ENCODE data around the gene MPZL1. TPM values are rescaled to one million over a fixed set of nuclear protein-coding genes. Genes with fewer than 3 reads are reported as not detected.

MPZL1 gene
- total and polyA plus RNA-seq, 4 donors, result 11.3 to 26.1 (median 16.8) TPM

DNA sequence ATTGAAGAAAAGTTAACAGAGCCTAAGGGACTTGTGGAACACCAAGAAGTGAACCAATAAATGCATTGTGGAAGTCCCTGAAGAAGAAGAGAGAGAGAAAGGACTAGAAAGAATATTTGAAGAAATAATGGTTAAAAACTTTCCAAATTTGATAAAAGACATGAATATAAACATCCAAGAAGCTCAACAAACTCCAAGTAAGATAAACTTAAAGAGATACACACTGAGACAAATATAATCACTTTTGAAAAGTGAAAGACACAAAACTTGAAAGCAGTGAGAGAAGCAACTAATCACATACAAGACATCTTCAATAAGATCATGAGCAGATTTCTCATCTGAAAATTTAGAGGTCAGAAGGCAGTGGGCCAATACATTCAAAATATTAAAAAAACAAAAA, 91.2 kb downstream of the MPZL1 start:
- no peaks in the 10 kb centered on the region for H3K27me3 ChIP-seq (ENCODE audit: control insufficient read depth in 4 of 4, insufficient read depth in 4 of 4, low read length in 3 of 4)
- H3K9me3 ChIP-seq (ENCODE audit: control insufficient read depth in 4 of 4, low read length in 3 of 4), result no peaks in the 10 kb centered on the region
- no peak for DNase-seq (ENCODE audit: low spot score)
- H3K27ac ChIP-seq (ENCODE audit: low read depth in 1 of 2, low read length in 2 of 2), result no peak overlapping the region
- no peaks in the 10 kb centered on the region for H3K4me1 ChIP-seq (ENCODE audit: control insufficient read depth in 4 of 4, insufficient read depth in 4 of 4, low read length in 3 of 4)
- H3K4me3 ChIP-seq (ENCODE audit: low read depth in 1 of 3, low read length in 3 of 3), result no peak overlapping the region
- no peak for TF ChIP-seq SP1 (IDR thresholded peaks at IDR 0.05)
- TF ChIP-seq RAD21 (IDR thresholded peaks at IDR 0.05), result no peak
- no peak for TF ChIP-seq EGR1 (IDR thresholded peaks at IDR 0.05; ENCODE audit: low read depth in 2 of 2)
- TF ChIP-seq, protein P1, sequence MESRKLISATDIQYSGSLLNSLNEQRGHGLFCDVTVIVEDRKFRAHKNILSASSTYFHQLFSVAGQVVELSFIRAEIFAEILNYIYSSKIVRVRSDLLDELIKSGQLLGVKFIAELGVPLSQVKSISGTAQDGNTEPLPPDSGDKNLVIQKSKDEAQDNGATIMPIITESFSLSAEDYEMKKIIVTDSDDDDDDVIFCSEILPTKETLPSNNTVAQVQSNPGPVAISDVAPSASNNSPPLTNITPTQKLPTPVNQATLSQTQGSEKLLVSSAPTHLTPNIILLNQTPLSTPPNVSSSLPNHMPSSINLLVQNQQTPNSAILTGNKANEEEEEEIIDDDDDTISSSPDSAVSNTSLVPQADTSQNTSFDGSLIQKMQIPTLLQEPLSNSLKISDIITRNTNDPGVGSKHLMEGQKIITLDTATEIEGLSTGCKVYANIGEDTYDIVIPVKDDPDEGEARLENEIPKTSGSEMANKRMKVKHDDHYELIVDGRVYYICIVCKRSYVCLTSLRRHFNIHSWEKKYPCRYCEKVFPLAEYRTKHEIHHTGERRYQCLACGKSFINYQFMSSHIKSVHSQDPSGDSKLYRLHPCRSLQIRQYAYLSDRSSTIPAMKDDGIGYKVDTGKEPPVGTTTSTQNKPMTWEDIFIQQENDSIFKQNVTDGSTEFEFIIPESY (IDR thresholded peaks at IDR 0.05), result no peak
- TF ChIP-seq NR2F2 (IDR thresholded peaks at IDR 0.05), result no peak
- TF ChIP-seq GABPA (IDR thresholded peaks at IDR 0.05 in 1 of 2, conservative IDR thresholded peaks at IDR 0.05 in 1 of 2), result no peak
- TF ChIP-seq JUND (IDR thresholded peaks at IDR 0.05), result no peak
- TF ChIP-seq, protein P2, sequence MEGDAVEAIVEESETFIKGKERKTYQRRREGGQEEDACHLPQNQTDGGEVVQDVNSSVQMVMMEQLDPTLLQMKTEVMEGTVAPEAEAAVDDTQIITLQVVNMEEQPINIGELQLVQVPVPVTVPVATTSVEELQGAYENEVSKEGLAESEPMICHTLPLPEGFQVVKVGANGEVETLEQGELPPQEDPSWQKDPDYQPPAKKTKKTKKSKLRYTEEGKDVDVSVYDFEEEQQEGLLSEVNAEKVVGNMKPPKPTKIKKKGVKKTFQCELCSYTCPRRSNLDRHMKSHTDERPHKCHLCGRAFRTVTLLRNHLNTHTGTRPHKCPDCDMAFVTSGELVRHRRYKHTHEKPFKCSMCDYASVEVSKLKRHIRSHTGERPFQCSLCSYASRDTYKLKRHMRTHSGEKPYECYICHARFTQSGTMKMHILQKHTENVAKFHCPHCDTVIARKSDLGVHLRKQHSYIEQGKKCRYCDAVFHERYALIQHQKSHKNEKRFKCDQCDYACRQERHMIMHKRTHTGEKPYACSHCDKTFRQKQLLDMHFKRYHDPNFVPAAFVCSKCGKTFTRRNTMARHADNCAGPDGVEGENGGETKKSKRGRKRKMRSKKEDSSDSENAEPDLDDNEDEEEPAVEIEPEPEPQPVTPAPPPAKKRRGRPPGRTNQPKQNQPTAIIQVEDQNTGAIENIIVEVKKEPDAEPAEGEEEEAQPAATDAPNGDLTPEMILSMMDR (IDR thresholded peaks at IDR 0.05; ENCODE audit: low read depth, low read length, missing input control), result no peak
- TF ChIP-seq TAF1 (conservative IDR thresholded peaks at IDR 0.05), result no peak
- TF ChIP-seq, protein P3, sequence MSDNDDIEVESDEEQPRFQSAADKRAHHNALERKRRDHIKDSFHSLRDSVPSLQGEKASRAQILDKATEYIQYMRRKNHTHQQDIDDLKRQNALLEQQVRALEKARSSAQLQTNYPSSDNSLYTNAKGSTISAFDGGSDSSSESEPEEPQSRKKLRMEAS (IDR thresholded peaks at IDR 0.05), result no peak
- no peak for TF ChIP-seq FOXA2 (IDR thresholded peaks at IDR 0.05)
- TF ChIP-seq, protein P4, sequence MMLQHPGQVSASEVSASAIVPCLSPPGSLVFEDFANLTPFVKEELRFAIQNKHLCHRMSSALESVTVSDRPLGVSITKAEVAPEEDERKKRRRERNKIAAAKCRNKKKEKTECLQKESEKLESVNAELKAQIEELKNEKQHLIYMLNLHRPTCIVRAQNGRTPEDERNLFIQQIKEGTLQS (IDR thresholded peaks at IDR 0.05), result no peak
- no peak for TF ChIP-seq YY1 (IDR thresholded peaks at IDR 0.05)
- H3K36me3 ChIP-seq (ENCODE audit: control insufficient read depth in 4 of 4, insufficient read depth in 3 of 4, low read depth in 1 of 4, low read length in 3 of 4), result no peaks in the 10 kb centered on the region
- H3K9ac ChIP-seq (ENCODE audit: low read depth in 1 of 2, low read length in 2 of 2), result no peak overlapping the region

DNA sequence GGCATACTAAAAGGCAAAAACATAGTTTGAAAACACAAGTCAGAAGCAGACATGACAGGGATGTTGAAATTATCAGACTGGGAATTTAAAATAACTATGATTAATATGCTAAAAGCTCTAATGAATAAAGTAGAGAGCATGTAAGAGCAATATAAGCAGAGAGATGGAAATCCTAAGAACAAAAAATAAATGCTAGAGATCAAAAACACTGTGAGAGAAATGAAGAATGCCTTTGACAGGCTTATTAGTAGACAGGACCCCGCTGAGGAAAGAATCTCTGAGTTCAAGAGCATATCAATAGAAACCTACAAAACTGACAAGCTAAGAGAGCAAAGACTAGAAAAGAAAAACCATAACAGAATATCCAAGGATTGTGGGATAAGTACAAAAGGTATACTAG, 93.9 kb downstream of the MPZL1 start:
- DNase-seq (ENCODE audit: low spot score), result no peak
- H3K4me1 ChIP-seq (ENCODE audit: control insufficient read depth in 4 of 4, insufficient read depth in 4 of 4, low read length in 3 of 4), result peaks cover 0 to 5% (median 2%) of the 10 kb centered on the region in 4 donors
- no peaks in the 10 kb centered on the region for H3K27me3 ChIP-seq (ENCODE audit: control insufficient read depth in 4 of 4, insufficient read depth in 4 of 4, low read length in 3 of 4)
- H3K27ac ChIP-seq (ENCODE audit: low read depth in 1 of 2, low read length in 2 of 2), result no peak overlapping the region
- WGBS, result 97% methylated on average over 1 of the region's 1 CpG
- no peak overlapping the region for H3K4me3 ChIP-seq (ENCODE audit: low read depth in 1 of 3, low read length in 3 of 3)
- no peak overlapping the region for H3K9ac ChIP-seq (ENCODE audit: low read depth in 1 of 2, low read length in 2 of 2)
- no peaks in the 10 kb centered on the region for H3K9me3 ChIP-seq (ENCODE audit: control insufficient read depth in 4 of 4, low read length in 3 of 4)
- TF ChIP-seq HNF4A (conservative IDR thresholded peaks at IDR 0.05) (no peak), RAD21 (IDR thresholded peaks at IDR 0.05) (no peak), YY1 (IDR thresholded peaks at IDR 0.05) (no peak), EGR1 (IDR thresholded peaks at IDR 0.05; ENCODE audit: low read depth in 2 of 2) (no peak), GABPA (IDR thresholded peaks at IDR 0.05 in 1 of 2, conservative IDR thresholded peaks at IDR 0.05 in 1 of 2) (no peak)
- H3K36me3 ChIP-seq (ENCODE audit: control insufficient read depth in 4 of 4, insufficient read depth in 3 of 4, low read depth in 1 of 4, low read length in 3 of 4), result no peaks in the 10 kb centered on the region

Measured in liver (tissue), 9 donors.